HG03520 (cell line): ENCODE measurements around the gene KRT24.

ENCODE experiments used
- ATAC-seq: cut with Tn5 transposase; IDR thresholded peaks from one replicate; pipeline ENCODE4 v1.9.1; 2021; ENCODE audit warnings: mild to moderate bottlenecking, moderate library complexity; ENCODE audit not compliant: unreplicated experiment

Gene KRT24

GRCh38 chr17:40695874-40696472 lies 7.6 kb downstream of the KRT24 start:
- ATAC-seq = no peak

- no peak for ATAC-seq
Measured at GRCh38 chr17:40694584-40694983, 9.0 kb downstream of the KRT24 start.

- ATAC-seq = no peak
Measured at GRCh38 chr17:40687106-40687505, 16.4 kb downstream of the KRT24 start.

GRCh38 chr17:40686192-40686591 lies 17.4 kb downstream of the KRT24 start:
- no peak for ATAC-seq

- ATAC-seq = no peak
Measured at GRCh38 chr17:40680998-40681397, 22.6 kb downstream of the KRT24 start.

- no peak for ATAC-seq
Measured at GRCh38 chr17:40679523-40679907, 24.0 kb downstream of the KRT24 start.

- no peak for ATAC-seq
Measured at GRCh38 chr17:40678902-40679522, 24.5 kb downstream of the KRT24 start.

GRCh38 chr17:40675905-40676304 lies 27.6 kb downstream of the KRT24 start:
- no peak for ATAC-seq

- no peak for ATAC-seq
Measured at GRCh38 chr17:40672654-40673053, 30.9 kb downstream of the KRT24 start.

GRCh38 chr17:40671282-40671681 lies 32.3 kb downstream of the KRT24 start:
- ATAC-seq = no peak

GRCh38 chr17:40666331-40666730 lies 37.2 kb downstream of the KRT24 start:
- no peak for ATAC-seq

- no peak for ATAC-seq
Measured at GRCh38 chr17:40664582-40665333, 38.8 kb downstream of the KRT24 start, which contains the start of gene KRT222. Gene KRT222, minus strand, starts transcription at chr17:40665177. Its CDS starts 78 bp downstream, at chr17:40665099.

GRCh38 chr17:40663252-40663651 lies 40.3 kb downstream of the KRT24 start:
- ATAC-seq = no peak

GRCh38 chr17:40659911-40660310 lies 43.6 kb downstream of the KRT24 start:
- ATAC-seq = no peak

GRCh38 chr17:40658396-40658795 lies 45.2 kb downstream of the KRT24 start:
- ATAC-seq = no peak

GRCh38 chr17:40651939-40652338 lies 51.6 kb downstream of the KRT24 start:
- ATAC-seq = no peak

GRCh38 chr17:40648384-40648968 lies 55.1 kb downstream of the KRT24 start:
- no peak for ATAC-seq
